Measurements from ENCODE around the gene NT5C1A.
A peak's percentile ranks its signal among the peaks of the same experiment; 100 is the strongest.

The NT5C1A gene

DNA sequence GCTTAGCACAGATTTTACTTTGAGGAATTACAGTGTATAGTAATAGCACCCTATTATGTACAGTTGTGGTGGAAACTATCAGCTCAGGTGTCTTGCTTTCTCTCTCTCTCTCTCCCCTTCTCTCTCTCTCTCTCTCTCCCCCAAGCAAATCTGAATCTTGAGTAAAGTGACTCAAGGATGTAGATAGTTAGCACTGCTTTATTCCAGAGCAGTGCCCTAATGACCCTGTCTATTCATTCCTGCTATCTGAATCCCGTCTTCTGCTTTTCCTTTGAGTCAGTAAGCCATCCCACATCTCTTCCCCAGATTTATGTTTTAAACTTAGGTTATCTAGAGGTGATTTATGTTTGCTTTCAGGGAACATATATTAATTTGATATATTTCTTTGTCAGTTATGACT is 24.5 kb upstream of the NT5C1A start:
- H3K4me3 ChIP-seq (replicated peaks; ENCODE audit: low read depth, low read length): no peak overlapping the region

DNA sequence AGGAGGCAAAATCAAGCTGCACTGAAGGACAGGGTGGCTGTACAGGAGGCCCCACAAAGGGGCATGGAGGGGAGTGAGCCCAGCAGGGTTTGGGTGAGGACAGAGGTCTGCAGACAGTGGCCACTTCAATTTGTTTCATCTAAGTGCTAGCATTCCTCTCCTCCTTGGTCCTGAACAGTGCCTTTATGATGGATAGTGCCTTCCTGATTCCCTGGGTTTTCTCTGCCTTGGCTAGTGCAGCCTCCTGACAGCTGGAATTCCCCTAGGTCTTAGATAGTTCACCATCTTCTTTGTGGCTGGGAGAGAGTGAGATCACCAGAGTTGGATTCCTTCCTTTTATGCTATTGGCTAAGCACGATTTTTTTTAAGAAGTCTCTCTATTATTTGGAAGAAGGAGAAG is 23.1 kb upstream of the NT5C1A start:
- peak; percentile 17 for DNase-seq (ENCODE audit: low read depth)

More for the DNA sequence above, 24.5 kb upstream of the NT5C1A start:
- TF ChIP-seq, protein P1, sequence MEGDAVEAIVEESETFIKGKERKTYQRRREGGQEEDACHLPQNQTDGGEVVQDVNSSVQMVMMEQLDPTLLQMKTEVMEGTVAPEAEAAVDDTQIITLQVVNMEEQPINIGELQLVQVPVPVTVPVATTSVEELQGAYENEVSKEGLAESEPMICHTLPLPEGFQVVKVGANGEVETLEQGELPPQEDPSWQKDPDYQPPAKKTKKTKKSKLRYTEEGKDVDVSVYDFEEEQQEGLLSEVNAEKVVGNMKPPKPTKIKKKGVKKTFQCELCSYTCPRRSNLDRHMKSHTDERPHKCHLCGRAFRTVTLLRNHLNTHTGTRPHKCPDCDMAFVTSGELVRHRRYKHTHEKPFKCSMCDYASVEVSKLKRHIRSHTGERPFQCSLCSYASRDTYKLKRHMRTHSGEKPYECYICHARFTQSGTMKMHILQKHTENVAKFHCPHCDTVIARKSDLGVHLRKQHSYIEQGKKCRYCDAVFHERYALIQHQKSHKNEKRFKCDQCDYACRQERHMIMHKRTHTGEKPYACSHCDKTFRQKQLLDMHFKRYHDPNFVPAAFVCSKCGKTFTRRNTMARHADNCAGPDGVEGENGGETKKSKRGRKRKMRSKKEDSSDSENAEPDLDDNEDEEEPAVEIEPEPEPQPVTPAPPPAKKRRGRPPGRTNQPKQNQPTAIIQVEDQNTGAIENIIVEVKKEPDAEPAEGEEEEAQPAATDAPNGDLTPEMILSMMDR (IDR thresholded peaks at IDR 0.05; ENCODE audit: low read length, missing control alignments): no peak
- DNase-seq (ENCODE audit: low read depth): no peak

DNA sequence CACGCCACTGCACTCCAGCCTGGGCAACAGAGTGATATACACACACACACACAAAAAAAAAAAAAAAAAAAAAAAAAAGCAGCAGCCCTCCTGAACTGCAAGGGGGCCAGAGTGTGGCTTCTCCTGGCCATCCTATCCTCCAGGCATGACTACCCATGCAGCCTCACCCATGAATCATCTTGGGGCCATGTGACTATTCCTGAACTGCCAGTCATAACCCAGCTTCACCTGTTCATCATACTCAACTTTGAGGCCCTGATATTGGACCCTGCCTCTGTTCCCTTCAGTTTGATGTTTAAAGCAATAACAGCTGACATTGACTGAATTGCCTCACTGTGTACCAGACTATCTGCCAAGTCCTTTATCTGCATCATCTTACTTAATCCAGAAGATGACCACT is 22.1 kb upstream of the NT5C1A start:
- DNase-seq (ENCODE audit: low read depth): no peak
- no peak overlapping the region for H3K4me3 ChIP-seq (replicated peaks; ENCODE audit: low read depth, low read length)
- TF ChIP-seq, protein P1 (IDR thresholded peaks at IDR 0.05; ENCODE audit: low read length, missing control alignments): no peak

More for the DNA sequence above, 23.1 kb upstream of the NT5C1A start:
- H3K4me3 ChIP-seq (replicated peaks; ENCODE audit: low read depth, low read length): no peak overlapping the region
- TF ChIP-seq, protein P1 (IDR thresholded peaks at IDR 0.05; ENCODE audit: low read length, missing control alignments): no peak

DNA sequence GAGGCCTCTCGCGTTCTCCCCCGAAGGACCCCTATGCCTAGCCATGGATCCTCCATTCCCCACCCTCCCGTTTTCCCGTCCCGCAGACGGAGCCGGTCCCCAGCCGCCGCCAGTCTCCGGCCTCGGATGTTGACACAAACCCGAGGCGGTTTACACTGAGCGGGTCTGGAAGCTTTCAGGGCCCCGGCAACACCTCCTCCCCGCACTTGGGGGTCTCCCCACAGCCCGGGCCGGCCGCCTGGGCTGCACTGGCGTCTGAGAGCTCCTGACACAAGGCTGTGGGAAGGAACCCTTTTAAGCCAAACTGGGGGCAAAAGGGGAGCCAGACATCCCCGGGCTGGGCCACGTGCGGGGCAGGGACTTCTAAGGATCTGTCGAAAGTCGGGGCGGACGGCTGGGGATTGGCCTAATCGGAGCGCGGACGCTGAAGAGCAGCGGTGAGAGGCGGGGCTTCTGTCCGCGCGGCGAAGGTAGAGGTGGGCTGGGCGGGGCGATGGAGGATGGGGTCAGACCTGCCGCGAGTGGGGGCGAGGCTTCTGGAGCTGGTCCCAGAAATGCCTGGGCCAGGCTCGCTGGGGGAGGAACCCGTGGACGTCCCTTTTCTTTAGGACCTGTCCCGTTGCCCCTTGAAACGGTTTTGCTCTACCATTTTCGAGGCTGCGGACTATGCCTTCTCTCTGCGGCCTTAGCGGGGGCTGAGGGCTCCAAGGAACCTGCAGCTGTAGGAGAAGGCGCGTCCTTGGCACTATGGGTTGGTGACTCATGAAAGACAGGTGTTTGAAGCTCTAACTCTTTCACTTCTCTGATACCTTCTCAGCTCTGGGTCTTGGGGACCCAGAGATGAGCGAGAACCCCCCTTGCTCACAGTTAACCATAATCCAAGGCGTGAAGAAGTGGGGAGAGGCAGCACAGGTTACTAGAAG is 20.5 kb upstream of the NT5C1A start:
- TF ChIP-seq, protein P1 (IDR thresholded peaks at IDR 0.05; ENCODE audit: low read length, missing control alignments): no peak
- no peak overlapping the region for H3K4me3 ChIP-seq (replicated peaks; ENCODE audit: low read depth, low read length)
- DNase-seq (ENCODE audit: low read depth): no peak

DNA sequence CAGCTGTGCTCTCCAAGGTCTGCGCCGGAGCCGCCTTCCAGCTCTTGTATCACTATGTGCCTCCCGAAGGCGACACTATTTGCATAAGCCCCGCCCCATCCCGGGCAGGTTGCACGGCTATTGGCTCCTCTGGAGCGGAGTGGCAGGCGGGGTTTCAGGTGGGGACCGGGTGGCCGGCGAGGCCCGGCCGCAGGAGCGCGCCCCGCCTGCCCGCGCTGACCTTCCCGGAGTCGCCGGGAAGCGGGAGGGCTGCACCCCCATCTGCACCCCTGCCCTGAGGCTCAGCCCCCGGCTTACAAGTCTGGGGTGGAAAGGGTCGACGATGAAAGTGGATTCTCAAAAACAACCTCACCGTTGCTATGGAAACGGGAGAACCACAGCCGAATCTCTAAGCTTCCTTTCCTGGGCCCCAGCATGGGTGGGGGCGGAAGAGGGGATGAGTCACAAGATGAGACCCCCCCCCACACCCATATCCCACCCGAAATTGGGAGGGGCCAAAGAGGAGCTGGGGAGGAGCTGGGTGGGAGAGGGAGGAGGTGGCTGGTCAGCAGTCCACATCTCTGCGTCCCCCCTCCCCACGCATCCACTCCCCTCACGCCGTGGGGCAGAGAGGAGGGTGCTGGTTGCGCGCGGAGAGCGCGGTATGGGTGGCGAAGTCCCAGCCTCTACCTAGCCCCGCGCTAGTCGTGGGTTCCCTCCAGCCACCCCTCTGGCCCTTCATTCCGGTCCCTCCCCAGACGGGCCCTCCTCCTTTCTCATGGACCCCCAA is 19.7 kb upstream of the NT5C1A start, which contains the start of gene HPCAL4:
Gene HPCAL4 (minus strand): TSS at position 51 of the 769 bp plus-strand sequence. CDS start 6,830 bp downstream, outside the sequence.
- TF ChIP-seq, protein P1 (IDR thresholded peaks at IDR 0.05; ENCODE audit: low read length, missing control alignments): no peak
- H3K4me3 ChIP-seq (replicated peaks; ENCODE audit: low read depth, low read length): peak within 1 kb of the TSS; percentile 28
- DNase-seq (ENCODE audit: low read depth): peak; percentile 71

DNA sequence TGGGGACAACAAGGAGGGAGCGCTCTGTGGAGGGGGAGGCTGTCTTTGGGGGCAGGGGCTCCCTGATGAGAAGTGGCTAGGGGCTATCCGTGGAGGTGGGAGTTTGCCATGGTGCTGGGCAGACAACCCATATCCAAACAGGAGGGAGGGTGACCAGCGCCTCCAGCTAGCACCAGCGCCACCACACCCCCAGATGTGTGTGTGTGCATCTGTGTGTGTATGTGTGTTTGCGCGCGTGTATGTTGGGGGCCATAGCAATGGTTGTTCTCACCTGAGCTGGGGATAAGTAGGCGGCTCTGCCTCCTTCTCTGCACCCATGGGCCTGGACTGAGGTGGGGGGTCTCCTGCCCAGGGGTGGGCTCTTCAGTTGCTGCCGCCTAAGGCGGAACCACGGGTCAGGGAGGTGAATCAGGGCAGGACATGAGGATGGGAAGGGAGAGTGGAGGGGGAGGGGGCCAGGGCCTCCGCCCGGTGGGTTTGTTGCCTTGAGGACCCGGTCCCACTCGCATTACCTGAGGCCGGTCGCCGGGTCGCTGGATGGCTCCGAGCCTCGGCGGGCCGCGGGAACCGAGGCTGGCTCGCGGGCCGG is 19.0 kb upstream of the NT5C1A start:
- DNase-seq (ENCODE audit: low read depth): no peak

More for the DNA sequence above, 19.0 kb upstream of the NT5C1A start:
- no peak overlapping the region for H3K4me3 ChIP-seq (replicated peaks; ENCODE audit: low read depth, low read length)
- TF ChIP-seq, protein P1 (IDR thresholded peaks at IDR 0.05; ENCODE audit: low read length, missing control alignments): no peak
